MM.1S (cell line): Measurements from ENCODE around the gene OLIG2.

ENCODE experiments used
- DNase-seq: peaks from one replicate; pipeline ENCODE4 v3.0.0-alpha.2; 2015
- H2AFZ ChIP-seq: fragments of 300-600 bp; sonication (generic); 2 replicates; pipeline ENCODE4 v1.6.0; 2016; ENCODE audit warnings: antibody characterized with exemption, low read length
- H3F3A ChIP-seq: fragments of 300-600 bp; sonication (generic); 2 replicates; pipeline ENCODE4 v1.6.1; 2016; ENCODE audit warnings: mild to moderate bottlenecking, antibody characterized with exemption, low read length, moderate library complexity, mixed read lengths; ENCODE audit not compliant: insufficient read depth
- H3K27ac ChIP-seq: fragments of 300-600 bp; sonication (generic); 2 replicates; pipeline ENCODE4 v1.5.1; 2016; ENCODE audit warnings: mild to moderate bottlenecking, low read length
- H3K27me3 ChIP-seq: fragments of 300-600 bp; sonication (generic); replicated peaks from 2 replicates; pipeline ENCODE4 v1.6.0; 2016; ENCODE audit warnings: low read length; ENCODE audit not compliant: insufficient read depth
- H3K36me3 ChIP-seq: fragments of 300-600 bp; sonication (generic); replicated peaks from 2 replicates; pipeline ENCODE4 v1.6.1; 2016; ENCODE audit warnings: mild to moderate bottlenecking, low read length, mixed read lengths; ENCODE audit not compliant: insufficient read depth
- H3K4me1 ChIP-seq: fragments of 300-600 bp; sonication (generic); 2 replicates; pipeline ENCODE4 v1.6.1; 2016; ENCODE audit warnings: low read length, mixed read lengths
- H3K4me2 ChIP-seq: fragments of 300-600 bp; sonication (generic); 2 replicates; pipeline ENCODE4 v1.6.0; 2016; ENCODE audit warnings: low read depth, low read length
- H3K4me3 ChIP-seq: fragments of 300-600 bp; sonication (generic); 2 replicates; pipeline ENCODE4 v1.5.1; 2016; ENCODE audit warnings: low read length, mixed read lengths
- H3K79me2 ChIP-seq: fragments of 300-600 bp; sonication (generic); 2 replicates; pipeline ENCODE4 v1.6.1; 2016; ENCODE audit warnings: mixed run types, low read length, mixed read lengths
- H3K9ac ChIP-seq: fragments of 300-600 bp; sonication (generic); 2 replicates; pipeline ENCODE4 v1.6.1; 2016; ENCODE audit warnings: low read length, mixed read lengths
- H3K9me2 ChIP-seq: fragments of 300-600 bp; sonication (generic); replicated peaks from 2 replicates; pipeline ENCODE4 v1.6.1; 2016; ENCODE audit warnings: mild to moderate bottlenecking, low read length, mixed read lengths; ENCODE audit not compliant: insufficient read depth
- H3K9me3 ChIP-seq: fragments of 300-600 bp; sonication (generic); replicated peaks from 2 replicates; pipeline ENCODE4 v1.6.1; 2016; ENCODE audit warnings: mild to moderate bottlenecking, low read length, mixed read lengths; ENCODE audit not compliant: insufficient read depth
- H4K20me1 ChIP-seq: fragments of 300-600 bp; sonication (generic); 2 replicates; pipeline ENCODE4 v1.6.1; 2016; ENCODE audit warnings: mild to moderate bottlenecking, low read length, moderate library complexity, mixed read lengths; ENCODE audit not compliant: insufficient read depth
- EZH2 ChIP-seq: fragments of 300-600 bp; sonication (generic); optimal IDR thresholded peaks from 2 replicates; pipeline ENCODE3; 2017; ENCODE audit warnings: low read depth, mild to moderate bottlenecking, antibody characterized with exemption, low read length, mixed read lengths
- EZH2phosphoT487 ChIP-seq: fragments of 300-600 bp; sonication (generic); IDR thresholded peaks from 2 replicates; pipeline ENCODE4 v1.6.1; 2018; ENCODE audit warnings: antibody characterized with exemption, low read length
- TF ChIP-seq, protein P1 (sequence below): fragments of 300-600 bp; sonication (generic); IDR thresholded peaks from 2 replicates; pipeline ENCODE4 v1.5.1; 2016; ENCODE audit warnings: antibody characterized with exemption, low read length, mixed read lengths

OLIG2 gene

DNA sequence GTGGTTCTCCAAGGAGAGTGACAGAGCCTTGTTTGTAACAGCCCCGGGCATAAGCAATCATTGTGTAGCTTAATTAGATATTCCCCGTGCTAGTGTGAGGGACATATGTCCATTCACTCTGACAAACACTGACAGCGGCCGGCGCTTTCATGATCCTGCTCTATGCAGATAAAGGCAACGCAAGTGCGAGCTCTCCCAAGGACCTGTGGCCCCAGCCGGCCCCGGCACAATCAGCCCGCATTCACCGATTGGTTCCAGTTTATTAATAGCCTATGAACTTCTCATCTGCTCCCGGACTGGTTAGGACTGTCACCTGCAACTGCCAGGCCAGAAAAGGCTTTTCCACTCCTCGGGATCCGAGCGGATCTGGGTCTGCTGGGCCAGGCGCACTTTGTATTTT lies 26.2 kb downstream of the OLIG2 start:
- no peaks in the 10 kb centered on the region for H3K9me3 ChIP-seq
- H2AFZ ChIP-seq: no peak overlapping the region
- no peaks in the 10 kb centered on the region for H3K27me3 ChIP-seq
- H3K79me2 ChIP-seq: no peaks in the 10 kb centered on the region
- TF ChIP-seq, protein P1, sequence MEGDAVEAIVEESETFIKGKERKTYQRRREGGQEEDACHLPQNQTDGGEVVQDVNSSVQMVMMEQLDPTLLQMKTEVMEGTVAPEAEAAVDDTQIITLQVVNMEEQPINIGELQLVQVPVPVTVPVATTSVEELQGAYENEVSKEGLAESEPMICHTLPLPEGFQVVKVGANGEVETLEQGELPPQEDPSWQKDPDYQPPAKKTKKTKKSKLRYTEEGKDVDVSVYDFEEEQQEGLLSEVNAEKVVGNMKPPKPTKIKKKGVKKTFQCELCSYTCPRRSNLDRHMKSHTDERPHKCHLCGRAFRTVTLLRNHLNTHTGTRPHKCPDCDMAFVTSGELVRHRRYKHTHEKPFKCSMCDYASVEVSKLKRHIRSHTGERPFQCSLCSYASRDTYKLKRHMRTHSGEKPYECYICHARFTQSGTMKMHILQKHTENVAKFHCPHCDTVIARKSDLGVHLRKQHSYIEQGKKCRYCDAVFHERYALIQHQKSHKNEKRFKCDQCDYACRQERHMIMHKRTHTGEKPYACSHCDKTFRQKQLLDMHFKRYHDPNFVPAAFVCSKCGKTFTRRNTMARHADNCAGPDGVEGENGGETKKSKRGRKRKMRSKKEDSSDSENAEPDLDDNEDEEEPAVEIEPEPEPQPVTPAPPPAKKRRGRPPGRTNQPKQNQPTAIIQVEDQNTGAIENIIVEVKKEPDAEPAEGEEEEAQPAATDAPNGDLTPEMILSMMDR: no peak
- TF ChIP-seq EZH2 (no peak), EZH2phosphoT487 (no peak)
- H4K20me1 ChIP-seq: no peaks in the 10 kb centered on the region
- no peak overlapping the region for H3K9ac ChIP-seq
- no peak overlapping the region for H3K4me2 ChIP-seq
- no peaks in the 10 kb centered on the region for H3K36me3 ChIP-seq
- no peaks in the 10 kb centered on the region for H3K9me2 ChIP-seq
- DNase-seq: no peak
- H3K4me1 ChIP-seq: peaks cover 4% of the 10 kb centered on the region; the same call in 1 of the 2 replicates
- H3K4me3 ChIP-seq: no peak overlapping the region
- H3K27ac ChIP-seq: no peak overlapping the region
- H3F3A ChIP-seq: no peaks in the 10 kb centered on the region

GRCh38 chr21:33053951-33054350 lies 28.2 kb downstream of the OLIG2 start:
- H3K4me3 ChIP-seq: no peak overlapping the region
- no peaks in the 10 kb centered on the region for H3K9me2 ChIP-seq
- H3K4me2 ChIP-seq: no peak overlapping the region
- peaks cover 11% of the 10 kb centered on the region for H3K4me1 ChIP-seq
- peaks cover 4% of the 10 kb centered on the region; the same call in 1 of the 2 replicates for H3F3A ChIP-seq
- H3K9me3 ChIP-seq: no peaks in the 10 kb centered on the region
- H4K20me1 ChIP-seq: no peaks in the 10 kb centered on the region
- H3K79me2 ChIP-seq: no peaks in the 10 kb centered on the region
- no peak overlapping the region for H2AFZ ChIP-seq
- H3K27me3 ChIP-seq: no peaks in the 10 kb centered on the region
- no peak overlapping the region for H3K9ac ChIP-seq
- H3K36me3 ChIP-seq: no peaks in the 10 kb centered on the region
- TF ChIP-seq EZH2phosphoT487 (no peak), EZH2 (no peak)
- TF ChIP-seq, protein P1: no peak
- no peak for DNase-seq
- H3K27ac ChIP-seq: no peak overlapping the region

DNA sequence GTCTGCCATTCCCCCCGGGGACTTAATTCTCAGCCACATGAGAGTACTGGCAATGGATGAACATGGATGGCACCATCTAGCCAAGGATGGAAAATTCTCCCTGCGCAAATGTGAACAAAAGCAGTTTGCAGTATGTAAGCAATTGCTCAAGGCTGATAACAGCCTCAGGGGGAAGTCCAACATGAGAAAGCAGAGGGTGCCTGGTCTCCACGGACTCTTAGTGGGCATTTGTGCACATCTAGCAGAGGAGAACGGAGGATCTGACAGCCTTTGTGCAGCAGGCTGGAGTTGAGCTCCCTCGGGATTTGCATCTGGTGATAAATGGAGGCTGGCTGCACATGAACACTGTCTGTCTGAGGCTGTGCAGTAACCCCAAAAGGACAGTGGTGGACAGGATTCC lies 30.3 kb downstream of the OLIG2 start:
- TF ChIP-seq, protein P1: no peak
- TF ChIP-seq EZH2phosphoT487 (no peak), EZH2 (no peak)
- H3K4me3 ChIP-seq: no peak overlapping the region

More for the DNA sequence above, 30.3 kb downstream of the OLIG2 start:
- Histone ChIP-seq H3K36me3 (no peaks in the 10 kb centered on the region), H3K4me1 (peaks cover 24% of the 10 kb centered on the region), H3K4me2 (no peak overlapping the region), H3K27ac (no peak overlapping the region), H3K9ac (no peak overlapping the region), H3K9me3 (no peaks in the 10 kb centered on the region), H3K27me3 (no peaks in the 10 kb centered on the region), H2AFZ (no peak overlapping the region), H3K79me2 (no peaks in the 10 kb centered on the region), H4K20me1 (no peaks in the 10 kb centered on the region), H3K9me2 (no peaks in the 10 kb centered on the region), H3F3A (peaks cover 17% of the 10 kb centered on the region)
- no peak for DNase-seq
